IMR-90 (cell line): Measurements from ENCODE around the gene CRYBA4. TPM values are rescaled to one million over a fixed set of nuclear protein-coding genes. Genes with fewer than 3 reads are reported as not detected.

Source experiments
- ATAC-seq: fragments of 200-7000 bp; cut with Tn5 transposase; 2 replicates; pipeline ENCODE4 v1.9.1; 2020; ENCODE audit warnings: low read depth, mild to moderate bottlenecking, moderate library complexity
- BruUV-seq: library from RNA; stranded (reverse); fragments of 400-500 nt; replicated peaks from 2 replicates; lab custom pipeline; 2021; lab: Mats Ljungman, UMichigan
- CTCF ChIA-PET: fragments of 300-600 bp; formaldehyde crosslinking; extraction: SDS; loops from one replicate; lab custom pipeline; 2021; ENCODE audit warnings: antibody characterized with exemption; lab: Yijun Ruan, JAX
- POLR2A ChIA-PET: fragments of 300-600 bp; sonication (Branson Sonifier 250); formaldehyde crosslinking; loops from one replicate; lab custom pipeline; 2022; ENCODE audit warnings: antibody characterized with exemption; ENCODE audit not compliant: unreplicated experiment; lab: Charles Lee
- DNase-seq: peaks from one replicate; pipeline ENCODE4 v3.0.0; 2013
- H2AFZ ChIP-seq: replicated peaks from 2 replicates; pipeline ENCODE3; 2013; ENCODE audit warnings: low read length, mild to moderate bottlenecking; ENCODE audit not compliant: poor library complexity
- H2AK5ac ChIP-seq: 2 replicates; pipeline ENCODE4 v1.6.1; 2013; ENCODE audit warnings: low read depth, low read length, inconsistent platforms
- H2AK9ac ChIP-seq: replicated peaks from 2 replicates; pipeline ENCODE3; 2013; ENCODE audit warnings: mild to moderate bottlenecking, low read depth, low read length, moderate library complexity; ENCODE audit not compliant: poor library complexity
- H2BK120ac ChIP-seq: 2 replicates; pipeline ENCODE4 v1.6.1; 2013; ENCODE audit warnings: low read depth, low read length, inconsistent platforms
- H2BK15ac ChIP-seq: 3 replicates; pipeline ENCODE4 v1.6.1; 2013; ENCODE audit warnings: low read depth, low read length, inconsistent platforms
- H2BK20ac ChIP-seq: 2 replicates; pipeline ENCODE4 v1.6.1; 2013; ENCODE audit warnings: low read depth, mild to moderate bottlenecking, inconsistent platforms, low read length, moderate library complexity
- H2BK5ac ChIP-seq: 2 replicates; pipeline ENCODE4 v1.6.1; 2013; ENCODE audit warnings: mild to moderate bottlenecking, low read depth, low read length, inconsistent platforms; ENCODE audit not compliant: poor library complexity, severe bottlenecking
- H3K14ac ChIP-seq: replicated peaks from 2 replicates; pipeline ENCODE4 v1.6.1; 2013; ENCODE audit warnings: low read depth, low read length, inconsistent platforms
- H3K18ac ChIP-seq: 2 replicates; pipeline ENCODE4 v1.6.1; 2013; ENCODE audit warnings: low read depth, low read length, control low read depth
- H3K23ac ChIP-seq: 2 replicates; pipeline ENCODE4 v1.6.1; 2013; ENCODE audit warnings: low read depth, low read length, inconsistent platforms
- H3K27ac ChIP-seq: 2 replicates; pipeline ENCODE4 v1.5.1; 2013; ENCODE audit warnings: mild to moderate bottlenecking, control low read depth, low read length; ENCODE audit not compliant: insufficient read depth
- H3K27me3 ChIP-seq: 2 replicates; pipeline ENCODE4 v1.6.1; 2013; ENCODE audit warnings: low read length; ENCODE audit not compliant: control insufficient read depth, insufficient read depth
- H3K36me3 ChIP-seq: 2 replicates; pipeline ENCODE4 v1.6.1; 2013; ENCODE audit warnings: low read length, mixed read lengths; ENCODE audit not compliant: control insufficient read depth, insufficient read depth
- H3K4ac ChIP-seq: 2 replicates; pipeline ENCODE4 v1.6.1; 2013; ENCODE audit warnings: low read depth, low read length, inconsistent platforms
- H3K4me1 ChIP-seq: 2 replicates; pipeline ENCODE4 v1.6.1; 2013; ENCODE audit warnings: low read length, mixed read lengths; ENCODE audit not compliant: control insufficient read depth, insufficient read depth
- H3K4me2 ChIP-seq: 2 replicates; pipeline ENCODE4 v1.6.1; 2013; ENCODE audit warnings: low read depth, mild to moderate bottlenecking, control low read depth, low read length, moderate library complexity
- H3K4me3 ChIP-seq: 2 replicates; pipeline ENCODE4 v1.5.1; 2013; ENCODE audit warnings: low read depth, mild to moderate bottlenecking, control low read depth, low read length, moderate library complexity; ENCODE audit not compliant: insufficient read depth
- H3K56ac ChIP-seq: 2 replicates; pipeline ENCODE4 v1.6.1; 2013; ENCODE audit warnings: low read length, inconsistent platforms; ENCODE audit not compliant: insufficient read depth; ENCODE audit errors: extremely low read depth
- H3K79me1 ChIP-seq, 2 experiments: 2 replicates each; pipeline ENCODE4 v1.6.1; 2013; ENCODE audit warnings: low read length in 2 of 2, inconsistent platforms in 1 of 2, low read depth in 1 of 2
- H3K9ac ChIP-seq: 2 replicates; pipeline ENCODE4 v1.6.1; 2013; ENCODE audit warnings: low read depth, low read length, control low read depth
- H3K9me1 ChIP-seq: 2 replicates; pipeline ENCODE4 v1.6.1; 2013; ENCODE audit warnings: low read length, inconsistent platforms; ENCODE audit not compliant: insufficient read depth
- H3K9me3 ChIP-seq: 2 replicates; pipeline ENCODE4 v1.6.1; 2013; ENCODE audit warnings: low read length; ENCODE audit not compliant: control insufficient read depth, insufficient read depth
- H4K20me1 ChIP-seq: 2 replicates; pipeline ENCODE4 v1.6.1; 2013; ENCODE audit warnings: low read length, inconsistent platforms; ENCODE audit not compliant: insufficient read depth
- H4K5ac ChIP-seq: 2 replicates; pipeline ENCODE4 v1.6.1; 2013; ENCODE audit warnings: mild to moderate bottlenecking, low read depth, low read length, control low read depth
- H4K8ac ChIP-seq, 2 experiments: 2 replicates each; pipeline ENCODE4 v1.6.1; 2013; ENCODE audit warnings: low read depth in 2 of 2, low read length in 2 of 2, control low read depth in 1 of 2, inconsistent platforms in 1 of 2
- H4K91ac ChIP-seq: 2 replicates; pipeline ENCODE4 v1.6.1; 2013; ENCODE audit warnings: low read depth, low read length, inconsistent platforms; ENCODE audit not compliant: insufficient read depth
- BHLHE40 ChIP-seq: fragments of 150-350 bp; IDR thresholded peaks from 2 replicates; pipeline ENCODE4 v1.6.1; 2016; ENCODE audit warnings: mild to moderate bottlenecking, low read depth, low read length
- CEBPB ChIP-seq: IDR thresholded peaks from 2 replicates; pipeline ENCODE4 v1.6.1; 2012; ENCODE audit warnings: low read depth, low read length, improper control_type of control experiment
- CHD1 ChIP-seq: IDR thresholded peaks from 2 replicates; pipeline ENCODE4 v1.6.1; 2012; ENCODE audit warnings: low read depth, low read length, improper control_type of control experiment
- FOS ChIP-seq: fragments of 150-350 bp; IDR thresholded peaks from 2 replicates; pipeline ENCODE4 v1.6.1; 2016; ENCODE audit warnings: low read depth, low read length
- MAFK ChIP-seq: IDR thresholded peaks from 2 replicates; pipeline ENCODE4 v1.6.1; 2012; ENCODE audit warnings: low read depth, low read length, improper control_type of control experiment
- MAZ ChIP-seq: IDR thresholded peaks from 2 replicates; pipeline ENCODE4 v1.6.1; 2012; ENCODE audit warnings: low read depth, mild to moderate bottlenecking, low read length, improper control_type of control experiment, moderate library complexity, borderline replicate concordance
- MXI1 ChIP-seq: IDR thresholded peaks from 2 replicates; pipeline ENCODE4 v1.6.1; 2012; ENCODE audit warnings: low read depth, mild to moderate bottlenecking, low read length, moderate library complexity, borderline replicate concordance
- NFE2L2 ChIP-seq: fragments of 150-350 bp; IDR thresholded peaks from 2 replicates; pipeline ENCODE4 v1.6.1; 2016; ENCODE audit warnings: low read depth, mild to moderate bottlenecking, low read length
- POLR2A ChIP-seq: IDR thresholded peaks from 2 replicates; pipeline ENCODE4 v1.6.1; 2012; ENCODE audit warnings: mild to moderate bottlenecking, low read depth, low read length
- RAD21 ChIP-seq: IDR thresholded peaks from 2 replicates; pipeline ENCODE4 v1.6.1; 2012; ENCODE audit warnings: low read length, improper control_type of control experiment
- RCOR1 ChIP-seq: IDR thresholded peaks from 2 replicates; pipeline ENCODE4 v1.6.1; 2012; ENCODE audit warnings: mild to moderate bottlenecking, low read length, improper control_type of control experiment; ENCODE audit not compliant: insufficient replicate concordance
- RFX5 ChIP-seq: IDR thresholded peaks from 2 replicates; pipeline ENCODE4 v1.8.0; 2012; ENCODE audit warnings: low read depth, mild to moderate bottlenecking, low read length, moderate library complexity
- SMC3 ChIP-seq: fragments of 150-350 bp; IDR thresholded peaks from 2 replicates; pipeline ENCODE4 v1.6.1; 2016; ENCODE audit warnings: low read depth, mild to moderate bottlenecking, antibody characterized with exemption, low read length, moderate library complexity
- WGBS, 2 experiments: methylation state at CpG; one replicate each; pipeline versions ENCODE4 v1.1.5 to v1.1.7; 2013; ENCODE audit warnings: missing lambda C conversion rate in 2 of 2; ENCODE audit not compliant: insufficient read length in 1 of 2; ENCODE audit errors: extremely low coverage in 2 of 2; 5-methylcytosine and 5-hydroxymethylcytosine counted together
- dilution Hi-C: fragments of 300-500 bp; cut with HindIII; formaldehyde crosslinking; loops from one replicate; pipeline ENCODE4 v1.14.3; 2018; ENCODE audit warnings: low sequenced_read_pairs; ENCODE audit not compliant: unreplicated experiment
- in situ Hi-C: fragments of 300-500 bp; cut with MboI; formaldehyde crosslinking; loops from 3 replicates; pipeline ENCODE4 v1.14.3; 2019; ENCODE audit warnings: low sequenced_read_pairs, inconsistent platforms, mixed read lengths
- intact Hi-C: fragments of 100-400 bp; cut with micrococcal nuclease; formaldehyde crosslinking; loops from 2 replicates; pipeline ENCODE4 v1.10.0; 2022
- polyA plus RNA-seq, 3 experiments: library from polyadenylated mRNA; depleted of rRNA; stranded (reverse); fragments of >200 nt; gene quantifications; 2 replicates each; pipeline ENCODE4 v1.2.3, GENCODE V29; 2012; ENCODE audit warnings: low replicate concordance in 1 of 3
- total RNA-seq: library from RNA; depleted of rRNA; stranded (reverse); fragments of >200 nt; gene quantifications from 2 replicates; pipeline ENCODE4 v1.2.3, GENCODE V29; 2012
- TF ChIP-seq, protein P1 (sequence below): fragments of 150-350 bp; IDR thresholded peaks from 2 replicates; pipeline ENCODE4 v1.6.1; 2016; ENCODE audit warnings: low read depth, mild to moderate bottlenecking, low read length, moderate library complexity, borderline replicate concordance

CRYBA4 gene
- total and polyA plus RNA-seq, 2 of the 4 experiments (the other 2 are of a cell fraction): not detected

DNA sequence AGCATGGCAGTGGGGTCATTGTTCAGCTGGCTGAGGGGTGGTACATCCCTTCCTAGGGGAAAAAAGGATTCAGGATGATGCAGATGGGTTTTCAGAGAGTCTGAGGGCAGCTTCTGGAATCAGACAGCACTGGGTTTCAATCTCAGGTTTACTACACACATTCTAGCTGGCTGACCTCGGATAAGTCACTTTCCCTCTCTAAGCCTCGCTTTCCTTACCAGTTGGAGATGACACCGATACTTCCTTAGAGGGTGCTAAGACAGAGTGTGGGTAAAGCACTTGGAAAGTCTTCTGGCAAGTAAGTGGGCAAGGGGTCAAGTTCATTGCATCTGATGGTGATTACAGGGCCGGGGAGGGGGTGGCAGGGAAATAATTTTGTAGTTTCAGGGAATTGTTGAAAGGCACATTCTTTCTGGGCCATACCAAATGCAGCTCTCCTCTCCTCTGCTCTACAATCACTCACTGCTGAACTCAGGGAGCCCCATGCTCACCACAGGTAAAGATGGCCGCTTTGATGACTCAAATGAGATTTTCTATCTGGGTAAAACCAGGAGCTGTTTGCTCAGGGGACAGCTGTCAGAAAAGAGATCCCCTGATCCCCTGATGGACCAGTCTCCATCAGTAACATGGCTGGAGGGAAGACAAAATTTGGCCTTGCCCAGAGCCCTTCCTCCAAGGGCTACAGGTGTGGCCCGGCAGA is 29.1 kb downstream of the CRYBA4 start:
- H3K23ac ChIP-seq: no peak overlapping the region
- ChIA-PET POLR2A (no interaction called here), CTCF (no interaction called here)
- intact Hi-C loops: no loop called here
- H3K79me1 ChIP-seq: no peaks in the 10 kb centered on the region
- H3K9me1 ChIP-seq: no peaks in the 10 kb centered on the region
- no peak overlapping the region for H3K56ac ChIP-seq
- in situ Hi-C loops: no loop called here
- no peak overlapping the region for H3K4me2 ChIP-seq
- H3K36me3 ChIP-seq: no peaks in the 10 kb centered on the region
- 33% methylated on average over 1 of the region's 6 CpGs; no CpG with 5 or more reads in 1 of the 2 experiments for WGBS, 2 experiments
- no peak overlapping the region for H2BK5ac ChIP-seq
- H3K18ac ChIP-seq: no peak overlapping the region
- no peak overlapping the region for H4K91ac ChIP-seq
- no peaks in the 10 kb centered on the region for H4K20me1 ChIP-seq
- no peak overlapping the region for H2AFZ ChIP-seq
- no peak overlapping the region for H4K5ac ChIP-seq
- ATAC-seq: no peak
- H3K9me3 ChIP-seq: peaks cover 2% of the 10 kb centered on the region
- H3K4me3 ChIP-seq: no peak overlapping the region
- no peak overlapping the region for H3K9ac ChIP-seq
- dilution Hi-C loops: no loop called here
- no peak overlapping the region for H3K14ac ChIP-seq
- no peak overlapping the region for H2BK20ac ChIP-seq
- H2AK9ac ChIP-seq: no peak overlapping the region
- no TSS peak for BruUV-seq
- H2AK5ac ChIP-seq: no peak overlapping the region
- no peak for TF ChIP-seq BHLHE40
- no peak for TF ChIP-seq MAFK
- TF ChIP-seq, protein P1, sequence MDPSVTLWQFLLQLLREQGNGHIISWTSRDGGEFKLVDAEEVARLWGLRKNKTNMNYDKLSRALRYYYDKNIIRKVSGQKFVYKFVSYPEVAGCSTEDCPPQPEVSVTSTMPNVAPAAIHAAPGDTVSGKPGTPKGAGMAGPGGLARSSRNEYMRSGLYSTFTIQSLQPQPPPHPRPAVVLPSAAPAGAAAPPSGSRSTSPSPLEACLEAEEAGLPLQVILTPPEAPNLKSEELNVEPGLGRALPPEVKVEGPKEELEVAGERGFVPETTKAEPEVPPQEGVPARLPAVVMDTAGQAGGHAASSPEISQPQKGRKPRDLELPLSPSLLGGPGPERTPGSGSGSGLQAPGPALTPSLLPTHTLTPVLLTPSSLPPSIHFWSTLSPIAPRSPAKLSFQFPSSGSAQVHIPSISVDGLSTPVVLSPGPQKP: no peak
- TF ChIP-seq MXI1: no peak
- no peak for TF ChIP-seq NFE2L2
- no peak for TF ChIP-seq CEBPB
- TF ChIP-seq RCOR1: no peak
- TF ChIP-seq POLR2A: no peak
- no peak for TF ChIP-seq RFX5
- TF ChIP-seq RAD21: no peak
- TF ChIP-seq MAZ: no peak
- no peak for TF ChIP-seq SMC3
- TF ChIP-seq FOS: no peak
- no peak for TF ChIP-seq CHD1
- no peak for DNase-seq
- no peak overlapping the region for H3K27ac ChIP-seq
- H3K4ac ChIP-seq: no peak overlapping the region
- H2BK120ac ChIP-seq: no peak overlapping the region
- no peak overlapping the region for H4K8ac ChIP-seq
- H2BK15ac ChIP-seq: no peak overlapping the region
- H3K4me1 ChIP-seq: peaks cover 5% of the 10 kb centered on the region
- H3K27me3 ChIP-seq: peaks cover 67% of the 10 kb centered on the region
